Measurements from ENCODE around the gene RNF224. TPM values are rescaled to one million over a fixed set of nuclear protein-coding genes. Genes with fewer than 3 reads are reported as not detected.

Gene RNF224
- total and polyA plus RNA-seq, 10 of the 15 experiments (the other 5 are each of a cell fraction or from before 2014, with no cell fraction given): not detected

GRCh38 chr9:137193771-137194170 lies 33.5 kb upstream of the RNF224 start (continued):
- no peak for TF ChIP-seq EGR1 (IDR thresholded peaks at IDR 0.05; ENCODE audit: borderline replicate concordance in 1 of 2, low read depth in 2 of 2, low read length in 2 of 2)

- no peak overlapping the region for H3K27ac ChIP-seq (ENCODE audit: control insufficient read depth, insufficient read depth)
- H3K36me3 ChIP-seq (ENCODE audit: control insufficient read depth in 2 of 2, insufficient read depth in 2 of 2, low read length in 1 of 2): peaks cover 0 to 7% of the 10 kb centered on the region in 2 experiments; a peak in 2 of 4 replicates
- ChIA-PET RAD21 (ENCODE audit: unreplicated experiment) (no interaction called here), CTCF (interaction anchor here (1.1 kb wide), 2 partner anchors 43 to 165 kb away, joined by 3 to 5 read pairs; no protein-coding TSS in a partner anchor), POLR2A (interaction anchor here (2.8 kb wide), 1 partner anchor 30 kb away, joined by 10 read pairs; the partner anchor contains the start of gene CYSRT1), SMC1A (ENCODE audit: uncharacterized antibody, unreplicated experiment) (no interaction called here)
- ATAC-seq: no peak
- WGBS (ENCODE audit: insufficient coverage, insufficient replicate concordance, low lambda C conversion rate, missing lambda C conversion rate): 80% methylated on average over 16 of the region's 16 CpGs
- no peaks in the 10 kb centered on the region for H3K27me3 ChIP-seq (replicated peaks in 1 of 2; ENCODE audit: control insufficient read depth in 2 of 2, insufficient read depth in 2 of 2, low read length in 1 of 2)
- no TSS peak for BruUV-seq (replicated peaks)
- no peak overlapping the region for H2AFZ ChIP-seq (ENCODE audit: control insufficient read depth, low read depth, low read length)
- H3K79me2 ChIP-seq (ENCODE audit: control insufficient read depth, insufficient read depth, low read length): peaks cover 11% of the 10 kb centered on the region
- no peak overlapping the region for H3K9ac ChIP-seq (ENCODE audit: control insufficient read depth, insufficient read depth, low read length)
- H3K4me2 ChIP-seq (ENCODE audit: control insufficient read depth, insufficient read depth): no peak overlapping the region
- H3K9me3 ChIP-seq (replicated peaks; ENCODE audit: control insufficient read depth, insufficient read depth, low read length): no peaks in the 10 kb centered on the region
- peaks cover 9% of the 10 kb centered on the region for H3K4me1 ChIP-seq (ENCODE audit: control insufficient read depth, insufficient read depth, low read length)
- no peak for DNase-seq (ENCODE audit: low read depth, low spot score)
- in situ Hi-C loops (cut with MboI) (no loop called here), intact Hi-C loops (cut with micrococcal nuclease; ENCODE audit: unreplicated experiment) (no loop called here)
- H3K4me3 ChIP-seq: no peak overlapping the region
- no peak for FAIRE-seq
- H4K20me1 ChIP-seq (ENCODE audit: control insufficient read depth, insufficient read depth): peaks cover 5% of the 10 kb centered on the region; the same call in 1 of the 2 replicates
- TF ChIP-seq MEF2B (IDR thresholded peaks at IDR 0.05; ENCODE audit: partially characterized antibody, poor library complexity, severe bottlenecking) (no peak), STAT3 (IDR thresholded peaks at IDR 0.05; ENCODE audit: low read depth, low read length) (no peak), ATF7 (IDR thresholded peaks at IDR 0.05; ENCODE audit: low read depth) (no peak), SKIL (IDR thresholded peaks at IDR 0.05; ENCODE audit: low read depth, poor library complexity, severe bottlenecking) (no peak), HCFC1 (IDR thresholded peaks at IDR 0.05; ENCODE audit: low read length) (no peak)
These were observed 32.9 kb upstream of the RNF224 start for GRCh38 chr9:137194388-137194787.

All from GM12878 (cell line).